Measurements from ENCODE around the gene RBCK1. TPM values are rescaled to one million over a fixed set of nuclear protein-coding genes. Genes with fewer than 3 reads are reported as not detected.
"Not testable (repeated sequence)": the region's sequence is repeated elsewhere in the genome, so short reads cannot be mapped to it uniquely, and the experiment has no call there.

Gene RBCK1
- total and polyA plus RNA-seq, 2 of the 4 experiments (the other 2 are of a cell fraction) = 29.9 to 84.2 TPM

DNA sequence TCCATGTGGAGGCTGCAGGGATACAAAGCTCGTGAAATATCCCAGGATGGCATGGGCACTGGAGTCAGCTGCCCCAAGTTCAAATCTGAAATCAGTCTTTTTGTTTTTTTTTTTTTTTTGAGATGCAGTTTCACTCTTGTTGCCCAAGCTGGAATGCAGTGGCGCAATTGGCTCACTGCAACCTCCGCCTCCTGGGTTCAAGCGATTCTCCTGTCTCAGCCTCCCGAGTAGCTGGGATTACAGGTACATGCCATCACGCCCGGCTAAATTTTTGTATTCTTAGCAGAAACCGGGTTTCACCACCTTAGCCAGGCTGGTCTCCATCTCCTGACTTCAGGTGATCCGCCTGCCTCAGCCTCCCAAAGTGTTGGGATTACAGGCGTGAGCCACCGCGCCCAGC is 30.5 kb upstream of the RBCK1 start:
- intact Hi-C loops (cut with micrococcal nuclease); BruUV-seq (replicated peaks); H2BK5ac ChIP-seq (ENCODE audit: low read depth, low read length, poor library complexity, severe bottlenecking); H3K4me2 ChIP-seq (ENCODE audit: low read depth, low read length); H3K27ac ChIP-seq (ENCODE audit: insufficient read depth, low read length); H2BK20ac ChIP-seq (ENCODE audit: low read depth, low read length); H3K36me3 ChIP-seq (ENCODE audit: control insufficient read depth, insufficient read depth, low read length); H4K20me1 ChIP-seq (ENCODE audit: insufficient read depth, low read length); H3K56ac ChIP-seq (ENCODE audit: extremely low read depth, insufficient read depth, low read length); H3K27me3 ChIP-seq (ENCODE audit: control insufficient read depth, insufficient read depth, low read length); dilution Hi-C loops (cut with HindIII; ENCODE audit: low sequenced_read_pairs, unreplicated experiment); H4K5ac ChIP-seq (ENCODE audit: low read depth, low read length); H3K4me3 ChIP-seq (ENCODE audit: insufficient read depth, low read depth, low read length); DNase-seq; H3K18ac ChIP-seq (ENCODE audit: low read depth, low read length); POLR2A ChIA-PET (ENCODE audit: unreplicated experiment); H4K8ac ChIP-seq (ENCODE audit: low read depth in 2 of 2, low read length in 2 of 2); ATAC-seq (ENCODE audit: low read depth); CTCF ChIA-PET; H2AK5ac ChIP-seq (ENCODE audit: low read depth, low read length); H3K9ac ChIP-seq (ENCODE audit: low read depth, low read length); H2AK9ac ChIP-seq (replicated peaks; ENCODE audit: low read depth, low read length, poor library complexity); H3K9me3 ChIP-seq (ENCODE audit: control insufficient read depth, insufficient read depth, low read length); H3K14ac ChIP-seq (replicated peaks; ENCODE audit: low read depth, low read length); H3K4ac ChIP-seq (ENCODE audit: low read depth, low read length); H2BK120ac ChIP-seq (ENCODE audit: low read depth, low read length); H3K23ac ChIP-seq (ENCODE audit: low read depth, low read length); H2AFZ ChIP-seq (replicated peaks; ENCODE audit: low read length, poor library complexity); in situ Hi-C loops (cut with MboI; ENCODE audit: low sequenced_read_pairs); H2BK15ac ChIP-seq (ENCODE audit: low read depth, low read length); H4K91ac ChIP-seq (ENCODE audit: insufficient read depth, low read depth, low read length): not testable (repeated sequence)
- H3K79me1 ChIP-seq (ENCODE audit: low read depth in 1 of 2, low read length in 2 of 2) = peaks cover 0 to 20% of the 10 kb centered on the region in 2 experiments; a peak in 2 of 4 replicates
- 81% methylated on average over 7 of the region's 12 CpGs; no CpG with 5 or more reads in 1 of the 2 experiments for WGBS, 2 experiments (ENCODE audit: extremely low coverage in 2 of 2, insufficient read length in 1 of 2)
- peaks cover 17% of the 10 kb centered on the region for H3K9me1 ChIP-seq (ENCODE audit: insufficient read depth, low read length)
- H3K4me1 ChIP-seq (ENCODE audit: control insufficient read depth, insufficient read depth, low read length) = peaks cover 15% of the 10 kb centered on the region

Measured in IMR-90 (cell line).